Measurements from ENCODE around the gene TP53I3. TPM values are rescaled to one million over a fixed set of nuclear protein-coding genes. Genes with fewer than 3 reads are reported as not detected.
A peak's percentile ranks its signal among the peaks of the same experiment; 100 is the strongest.

TP53I3 gene, protein sequence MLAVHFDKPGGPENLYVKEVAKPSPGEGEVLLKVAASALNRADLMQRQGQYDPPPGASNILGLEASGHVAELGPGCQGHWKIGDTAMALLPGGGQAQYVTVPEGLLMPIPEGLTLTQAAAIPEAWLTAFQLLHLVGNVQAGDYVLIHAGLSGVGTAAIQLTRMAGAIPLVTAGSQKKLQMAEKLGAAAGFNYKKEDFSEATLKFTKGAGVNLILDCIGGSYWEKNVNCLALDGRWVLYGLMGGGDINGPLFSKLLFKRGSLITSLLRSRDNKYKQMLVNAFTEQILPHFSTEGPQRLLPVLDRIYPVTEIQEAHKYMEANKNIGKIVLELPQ
- total RNA-seq = 1 to 10 TPM; 2.5 to 2.7 TPM

DNA sequence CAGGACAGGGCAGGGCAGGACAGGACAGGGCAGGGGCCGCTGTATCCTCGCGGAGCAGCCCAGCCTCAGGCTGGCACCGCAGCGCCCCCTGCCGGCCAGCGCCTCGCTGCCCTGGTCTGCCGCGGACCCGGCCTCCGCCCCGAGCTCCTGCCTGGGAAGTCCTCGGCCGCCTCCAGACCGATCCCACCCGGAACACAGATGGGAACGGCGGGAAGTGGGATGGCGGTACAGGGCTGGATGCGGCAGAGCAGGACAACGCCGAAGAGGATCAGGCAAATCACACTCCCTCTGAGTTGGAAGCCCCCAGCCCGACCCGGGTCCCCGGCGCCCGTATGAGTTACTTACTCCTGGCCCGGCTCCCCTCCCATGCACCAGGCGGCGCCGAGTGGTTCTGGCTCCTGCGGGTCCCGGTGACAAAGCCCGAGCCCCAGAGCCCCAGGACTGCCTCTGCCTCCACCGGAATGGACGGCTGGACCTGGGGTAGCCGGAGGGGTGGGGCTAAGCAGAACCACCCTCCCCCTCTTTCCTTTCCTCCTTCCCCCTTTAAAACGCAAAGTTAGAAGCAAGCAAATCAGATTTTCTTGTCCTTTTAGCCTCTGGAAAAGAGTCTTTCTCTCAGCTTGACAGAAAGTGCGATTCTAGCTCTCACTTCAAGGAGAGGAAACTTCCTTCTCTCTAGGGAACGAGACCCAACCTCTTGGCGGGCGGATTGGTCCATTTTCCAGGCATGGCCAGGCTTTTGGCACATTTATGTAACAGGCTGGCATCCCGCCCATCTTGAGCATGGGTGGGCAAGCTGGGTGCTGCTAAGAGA, at the start of gene TP53I3:
TP53I3 (minus strand) TSS at position 449 of the 814 bp plus-strand sequence. CDS start 508 bp downstream, outside the sequence.
- Mint-ChIP-seq H3K4me3 (peak within 1 kb of the TSS; percentile 82), H3K36me3 (ENCODE audit: low read depth) (peaks cover 6% of the 10 kb centered on the region), H3K4me1 (peaks cover 18% of the 10 kb centered on the region), H3K27ac (peak within 1 kb of the TSS; percentile 89), H3K27me3 (no peaks in the 10 kb centered on the region), H3K9me3 (no peaks in the 10 kb centered on the region)
- POLR2A ChIA-PET = interaction anchor here (1.1 kb wide), 1 partner anchor 158 kb away, joined by 6 read pairs; the partner anchor contains the start of gene ATAD2B
- CTCF ChIA-PET = interaction anchor here (0.5 to 2.6 kb wide), 26 partner anchors 8 to 990 kb away, joined by 3 to 20 read pairs (median 4); partner anchors contain the start of genes ATAD2B, PFN4, SF3B6 and UBXN2A
- DNase-seq = peak; percentile 77

DNA sequence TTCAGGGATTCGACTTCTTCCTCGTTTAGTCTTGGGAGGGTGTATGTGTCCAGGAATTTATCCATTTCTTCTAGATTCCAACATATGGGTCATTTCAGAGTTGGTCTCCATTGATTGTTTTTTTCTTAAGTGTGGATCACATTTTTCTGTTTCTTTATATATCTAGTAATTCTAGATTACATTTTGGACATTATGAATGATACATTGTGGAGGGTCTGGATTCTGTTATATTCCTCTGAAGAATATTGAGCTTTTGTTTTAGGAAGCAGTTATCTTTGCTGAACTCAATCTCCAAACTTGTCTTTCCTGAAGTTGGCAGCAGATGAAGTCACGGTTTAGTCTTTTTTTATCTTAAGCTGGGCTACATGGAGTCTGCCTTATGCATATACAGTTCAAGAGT, 47.9 kb upstream of the TP53I3 start:
- H3K9me3 Mint-ChIP-seq = peaks cover 6% of the 10 kb centered on the region
- H3K27ac Mint-ChIP-seq = no peak overlapping the region
- H3K4me3 Mint-ChIP-seq = no peak overlapping the region
- no peak for DNase-seq
- ChIA-PET CTCF (no interaction called here), POLR2A (no interaction called here)
- peaks cover 5% of the 10 kb centered on the region for H3K36me3 Mint-ChIP-seq (ENCODE audit: low read depth)
- no peaks in the 10 kb centered on the region for H3K27me3 Mint-ChIP-seq
- H3K4me1 Mint-ChIP-seq = peaks cover 9% of the 10 kb centered on the region

DNA sequence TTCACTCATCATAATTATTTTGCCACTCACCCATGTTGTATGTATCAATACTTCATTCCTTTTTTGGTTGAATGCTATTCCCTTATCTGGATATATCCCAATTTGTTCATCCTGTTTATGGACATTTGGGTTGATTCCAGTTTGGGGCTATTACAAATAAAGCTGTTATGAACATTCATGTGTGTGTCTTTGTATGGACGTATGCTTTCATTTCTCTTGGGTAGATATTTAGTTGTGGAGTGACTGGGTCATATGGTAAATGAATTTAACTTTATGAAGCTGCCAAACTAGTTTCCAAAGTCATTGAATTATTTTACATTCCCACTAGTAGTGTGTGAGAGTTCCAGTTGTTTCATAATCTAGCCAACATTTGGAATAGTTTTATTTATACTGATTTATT, 41.3 kb upstream of the TP53I3 start:
- POLR2A ChIA-PET = no interaction called here
- no peaks in the 10 kb centered on the region for H3K9me3 Mint-ChIP-seq
- no peak overlapping the region for H3K4me3 Mint-ChIP-seq
- H3K36me3 Mint-ChIP-seq (ENCODE audit: low read depth) = peaks cover 5% of the 10 kb centered on the region
- CTCF ChIA-PET = interaction anchor here (1.3 kb wide), 1 partner anchor 47 kb away, joined by 3 read pairs; no protein-coding TSS in a partner anchor
- no peak overlapping the region for H3K27ac Mint-ChIP-seq
- peaks cover 3% of the 10 kb centered on the region for H3K27me3 Mint-ChIP-seq
- no peak for DNase-seq
- peaks cover 26% of the 10 kb centered on the region for H3K4me1 Mint-ChIP-seq

DNA sequence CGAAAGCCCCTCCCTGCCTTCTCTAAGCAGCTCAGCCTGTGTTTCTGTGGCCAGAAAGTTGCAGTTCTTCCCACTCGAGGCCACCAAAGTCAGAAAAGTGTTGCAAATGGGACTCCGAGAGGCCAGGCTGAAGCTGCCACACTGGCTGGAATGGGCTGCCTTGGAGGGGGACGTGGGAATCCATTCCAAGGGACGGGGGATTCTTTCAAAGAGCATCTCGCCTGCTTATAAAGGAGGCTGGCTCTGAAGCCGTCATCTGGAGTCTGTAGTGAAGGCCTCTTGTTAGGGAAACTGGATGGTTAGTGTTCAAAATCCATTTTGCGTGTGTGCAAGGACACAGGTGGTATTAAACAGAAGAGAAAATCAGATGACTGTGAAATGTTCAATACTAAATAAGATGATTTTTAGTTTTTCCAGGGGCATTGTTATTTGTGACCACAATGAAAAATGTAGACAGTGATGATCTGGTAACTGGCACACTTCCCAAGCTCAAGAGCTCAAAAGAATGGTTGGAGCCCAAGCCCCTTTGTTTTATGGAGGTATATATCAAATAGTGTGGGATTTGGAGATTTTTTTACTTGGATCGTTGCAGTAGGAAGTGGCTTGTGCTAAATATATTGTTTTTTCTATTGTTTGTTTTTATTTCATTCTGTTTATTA, 39.4 kb upstream of the TP53I3 start:
- POLR2A ChIA-PET = no interaction called here

DNA sequence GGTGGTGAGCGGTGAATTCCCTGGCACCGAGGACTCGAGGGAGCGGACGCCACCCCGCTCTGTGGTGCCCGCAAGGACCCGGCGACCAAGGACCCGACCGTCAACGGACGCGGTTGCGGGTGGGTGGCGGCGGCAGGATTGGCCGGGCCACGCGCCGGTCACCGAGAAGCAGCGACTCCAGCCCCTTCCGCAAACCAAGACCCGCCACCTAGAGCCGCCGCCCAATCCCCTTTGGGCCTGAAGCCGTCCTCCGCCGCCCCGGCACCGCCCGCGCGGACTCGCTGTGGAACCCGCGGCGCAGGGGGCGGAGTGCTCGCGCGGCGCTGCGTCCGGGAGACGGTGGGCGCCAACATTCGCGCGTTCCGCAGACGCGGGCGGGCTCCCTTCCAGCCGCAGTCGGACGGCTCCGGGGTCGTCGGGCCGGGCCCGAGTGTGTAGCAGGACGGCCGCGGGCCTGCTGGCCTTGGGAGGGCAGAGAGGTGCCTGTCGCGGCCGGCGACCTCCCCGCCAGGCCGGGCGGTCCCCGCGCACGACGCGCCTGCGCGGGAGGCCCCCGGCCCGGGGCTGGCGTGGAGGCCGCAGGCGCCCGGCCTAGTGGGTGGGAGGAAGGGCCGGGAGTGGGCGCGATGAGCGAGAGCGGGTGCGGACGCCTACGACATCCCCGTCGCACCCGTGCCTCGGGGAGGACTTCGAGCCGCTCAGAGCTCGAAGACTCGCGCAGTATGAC, 38.7 kb upstream of the TP53I3 start, which contains the start of the genes FAM228B and PFN4:
FAM228B (plus strand) TSS at position 275 of the 727 bp plus-strand sequence. CDS start 893 bp downstream, outside the sequence.
PFN4 (minus strand) TSS at position 140 of the 727 bp plus-strand sequence. CDS start 799 bp downstream, outside the sequence.
- Mint-ChIP-seq H3K27ac (peak within 1 kb of the TSS; percentile 89), H3K36me3 (ENCODE audit: low read depth) (peaks cover 5% of the 10 kb centered on the region), H3K9me3 (no peaks in the 10 kb centered on the region), H3K4me3 (peak within 1 kb of the TSS; percentile 79), H3K4me1 (peaks cover 17% of the 10 kb centered on the region), H3K27me3 (peaks cover 3% of the 10 kb centered on the region)
- CTCF ChIA-PET = interaction anchor here (0.6 to 2.5 kb wide), 5 partner anchors 8 to 249 kb away, joined by 3 to 6 read pairs (median 4); partner anchors contain the start of gene TP53I3
- POLR2A ChIA-PET = no interaction called here
- peak; percentile 68 for DNase-seq

More for the DNA sequence above, 39.4 kb upstream of the TP53I3 start:
- peaks cover 5% of the 10 kb centered on the region for H3K36me3 Mint-ChIP-seq (ENCODE audit: low read depth)
- H3K4me3 Mint-ChIP-seq = peak overlapping the region; percentile 75
- peaks cover 20% of the 10 kb centered on the region for H3K4me1 Mint-ChIP-seq
- H3K9me3 Mint-ChIP-seq = no peaks in the 10 kb centered on the region
- peaks cover 3% of the 10 kb centered on the region for H3K27me3 Mint-ChIP-seq
- CTCF ChIA-PET = interaction anchor here (0.5 to 1.7 kb wide), 5 partner anchors 9 to 318 kb away, joined by 3 to 6 read pairs (median 3); no protein-coding TSS in a partner anchor
- DNase-seq = no peak
- peak overlapping the region; percentile 72 for H3K27ac Mint-ChIP-seq

DNA sequence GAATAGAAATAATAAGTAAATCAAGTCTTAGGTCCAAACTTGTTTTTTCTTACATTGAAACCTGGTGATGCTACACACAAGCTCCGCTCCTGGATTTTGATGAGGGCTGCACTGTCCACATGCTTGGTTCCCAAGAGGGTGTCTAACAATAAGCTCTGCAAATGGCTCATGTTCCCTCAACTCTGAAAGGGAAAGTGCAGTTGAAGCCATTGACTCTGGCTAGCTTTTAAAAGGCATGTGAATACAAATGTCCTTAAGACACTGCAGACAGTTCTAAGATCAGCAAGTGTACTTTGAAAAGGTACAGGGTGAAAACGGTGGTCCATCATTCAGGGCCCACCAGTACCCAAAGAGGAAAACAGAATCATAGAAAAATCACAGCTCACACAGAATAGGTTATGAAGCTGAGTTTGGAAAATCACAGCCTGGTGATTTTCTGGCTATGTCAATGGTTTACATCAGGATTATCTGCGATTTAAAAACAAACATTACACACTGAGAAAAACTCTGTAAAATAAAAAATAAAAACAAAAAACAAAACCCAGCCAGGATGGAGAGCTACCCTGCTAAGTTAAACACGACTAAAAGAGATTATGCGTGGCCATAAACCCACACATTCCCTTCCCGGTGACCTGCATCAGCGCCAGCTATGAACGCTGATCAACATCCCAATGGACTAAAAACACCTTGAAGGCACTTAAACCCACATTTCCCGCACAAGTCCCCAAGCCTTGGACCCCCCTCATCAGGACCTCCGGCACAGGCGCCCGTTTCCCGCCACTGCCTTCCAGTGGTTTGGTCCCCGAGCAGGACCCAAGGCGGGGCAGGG, 37.9 kb upstream of the TP53I3 start:
- H3K4me1 Mint-ChIP-seq = peaks cover 17% of the 10 kb centered on the region
- H3K4me3 Mint-ChIP-seq = peak overlapping the region; percentile 79
- H3K27ac Mint-ChIP-seq = peak overlapping the region; percentile 89
- H3K9me3 Mint-ChIP-seq = no peaks in the 10 kb centered on the region
- POLR2A ChIA-PET = no interaction called here
- peaks cover 3% of the 10 kb centered on the region for H3K27me3 Mint-ChIP-seq
- CTCF ChIA-PET = interaction anchor here (0.7 to 2.5 kb wide), 4 partner anchors 10 to 39 kb away, joined by 3 to 6 read pairs (median 4); partner anchors contain the start of gene TP53I3
- no peak for DNase-seq
- peaks cover 3% of the 10 kb centered on the region for H3K36me3 Mint-ChIP-seq (ENCODE audit: low read depth)

DNA sequence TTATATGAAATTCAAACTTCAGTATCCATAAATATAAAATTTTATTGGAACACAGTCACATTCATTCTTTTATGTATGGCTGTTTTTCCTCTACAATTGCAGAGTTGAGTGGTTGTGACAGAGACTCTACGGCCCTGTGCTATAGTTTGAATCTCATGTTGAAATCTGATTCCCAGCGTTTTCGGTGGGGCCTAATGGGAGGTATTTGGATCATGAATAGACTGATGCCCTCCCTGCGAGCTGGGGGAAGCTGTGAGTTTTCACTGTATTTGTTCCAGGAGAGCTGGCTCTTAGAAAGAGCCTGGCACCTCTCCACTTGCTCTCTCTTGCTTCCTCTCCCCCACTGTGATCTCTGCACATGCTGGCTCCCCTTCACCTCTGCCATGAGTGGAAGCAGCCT, 36.8 kb upstream of the TP53I3 start:
- ChIA-PET CTCF (interaction anchor here (0.6 to 2.5 kb wide), 3 partner anchors 14 to 929 kb away, joined by 3 to 6 read pairs (median 4); partner anchors contain the start of gene TP53I3), POLR2A (no interaction called here)
- no peak for DNase-seq
- Mint-ChIP-seq H3K4me1 (peaks cover 17% of the 10 kb centered on the region), H3K27me3 (peaks cover 3% of the 10 kb centered on the region), H3K36me3 (ENCODE audit: low read depth) (peaks cover 3% of the 10 kb centered on the region), H3K9me3 (no peaks in the 10 kb centered on the region), H3K4me3 (no peak overlapping the region), H3K27ac (no peak overlapping the region)

DNA sequence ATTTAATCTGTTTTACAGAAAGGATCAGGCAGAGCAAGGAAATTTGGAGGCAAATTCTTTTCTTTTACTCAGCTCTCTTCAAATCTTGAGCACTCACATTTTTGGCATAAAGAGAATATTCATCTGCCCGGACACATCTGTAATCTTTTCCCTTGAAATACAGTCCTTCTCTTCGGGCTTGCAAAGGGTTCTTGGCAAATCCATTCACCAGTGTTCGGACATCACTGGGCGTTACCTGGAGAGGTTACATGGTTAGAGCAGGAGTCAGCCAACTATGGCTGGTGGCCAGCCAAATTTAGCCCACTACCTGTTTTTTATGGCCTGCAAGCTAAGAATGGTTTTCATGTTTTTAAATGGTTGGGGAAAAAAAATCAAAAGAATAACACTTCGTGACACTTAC, 36.4 kb upstream of the TP53I3 start:
- no peak overlapping the region for H3K4me3 Mint-ChIP-seq
- no peak overlapping the region for H3K27ac Mint-ChIP-seq
- H3K27me3 Mint-ChIP-seq = peaks cover 3% of the 10 kb centered on the region
- POLR2A ChIA-PET = no interaction called here
- DNase-seq = no peak
- CTCF ChIA-PET = interaction anchor here (0.6 to 2.5 kb wide), 2 partner anchors 37 to 929 kb away, joined by 3 to 6 read pairs; partner anchors contain the start of gene TP53I3
- no peaks in the 10 kb centered on the region for H3K9me3 Mint-ChIP-seq
- H3K36me3 Mint-ChIP-seq (ENCODE audit: low read depth) = peaks cover 3% of the 10 kb centered on the region
- peaks cover 17% of the 10 kb centered on the region for H3K4me1 Mint-ChIP-seq

DNA sequence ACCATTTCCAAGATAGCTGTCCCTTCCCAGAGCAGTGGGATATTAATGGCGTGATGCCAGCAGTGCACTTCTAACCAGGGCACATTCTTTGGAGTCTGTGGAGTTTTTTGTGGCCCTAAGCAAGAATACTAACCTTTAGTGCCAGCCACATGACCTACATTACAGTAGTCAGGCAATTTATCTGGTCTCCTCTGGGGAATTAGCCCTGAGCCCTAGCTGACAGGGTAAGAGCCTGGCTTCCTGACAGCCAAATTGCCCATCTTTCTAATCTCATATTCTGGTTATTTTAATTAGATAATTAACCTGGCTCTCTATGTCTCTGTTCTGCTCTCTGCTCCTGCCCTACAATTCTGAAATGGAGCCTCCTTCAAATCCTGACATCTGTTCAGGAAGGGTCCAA, 33.3 kb upstream of the TP53I3 start:
- H3K36me3 Mint-ChIP-seq (ENCODE audit: low read depth) = no peaks in the 10 kb centered on the region
- no peaks in the 10 kb centered on the region for H3K27me3 Mint-ChIP-seq
- no peak for DNase-seq
- H3K9me3 Mint-ChIP-seq = no peaks in the 10 kb centered on the region
- H3K27ac Mint-ChIP-seq = no peak overlapping the region
- peaks cover 6% of the 10 kb centered on the region for H3K4me1 Mint-ChIP-seq
- CTCF ChIA-PET = interaction anchor here (1.6 kb wide), 1 partner anchor 34 kb away, joined by 4 read pairs; no protein-coding TSS in a partner anchor
- POLR2A ChIA-PET = no interaction called here
- no peak overlapping the region for H3K4me3 Mint-ChIP-seq

DNA sequence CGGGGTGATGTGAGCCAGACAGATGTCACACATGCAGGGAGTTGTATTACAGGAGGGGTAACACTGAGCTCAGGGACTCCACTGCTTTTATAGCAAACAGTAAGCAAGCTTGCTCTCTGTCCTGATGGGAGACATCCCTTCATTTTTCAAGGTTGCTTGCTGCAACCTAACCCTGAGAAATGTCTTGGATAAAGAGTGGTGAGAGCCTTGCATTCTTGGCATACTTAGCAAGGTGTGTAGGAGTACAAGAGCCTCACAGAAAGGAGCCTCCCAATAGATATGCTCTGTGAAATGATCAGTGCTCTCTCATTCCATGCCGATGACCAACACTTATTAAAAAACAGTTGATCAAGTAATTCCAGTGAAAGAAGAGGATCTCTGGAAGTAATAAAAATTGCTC, 30.4 kb upstream of the TP53I3 start:
- Mint-ChIP-seq H3K36me3 (ENCODE audit: low read depth) (no peaks in the 10 kb centered on the region), H3K27ac (no peak overlapping the region), H3K4me1 (no peaks in the 10 kb centered on the region), H3K9me3 (no peaks in the 10 kb centered on the region), H3K4me3 (no peak overlapping the region), H3K27me3 (no peaks in the 10 kb centered on the region)
- no peak for DNase-seq
- POLR2A ChIA-PET = no interaction called here
- CTCF ChIA-PET = interaction anchor here (1.0 to 1.4 kb wide), 3 partner anchors 8 to 280 kb away, joined by 3 to 5 read pairs (median 3); partner anchors contain the start of gene FAM228B

DNA sequence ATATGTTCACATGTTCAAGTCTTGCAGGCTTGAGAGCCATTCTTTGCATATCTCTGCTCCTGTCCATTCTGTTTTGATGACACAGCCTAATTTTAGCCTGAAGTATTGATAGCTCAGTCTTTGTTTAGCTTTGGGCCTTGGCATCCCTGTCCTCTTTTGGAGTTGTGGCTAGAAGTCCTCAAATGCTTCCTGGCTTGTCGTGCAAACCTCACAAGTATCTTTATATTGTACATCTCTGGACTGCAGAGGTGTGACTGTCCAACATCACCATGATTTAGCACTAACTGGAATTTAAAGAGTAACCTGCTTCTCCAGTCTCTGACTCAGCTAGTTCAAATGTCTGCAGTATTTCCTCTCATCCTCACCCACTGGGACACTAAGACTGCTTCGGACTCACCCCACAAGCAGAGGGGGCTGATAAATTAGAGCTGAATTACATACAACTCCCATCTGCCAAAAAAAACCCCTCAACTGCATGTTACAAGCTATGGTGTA, 26.8 kb upstream of the TP53I3 start:
- DNase-seq = no peak
- CTCF ChIA-PET = no interaction called here
- H3K9me3 Mint-ChIP-seq = peaks cover 22% of the 10 kb centered on the region
- H3K4me1 Mint-ChIP-seq = no peaks in the 10 kb centered on the region
- no peaks in the 10 kb centered on the region for H3K36me3 Mint-ChIP-seq (ENCODE audit: low read depth)
- H3K27me3 Mint-ChIP-seq = peaks cover 3% of the 10 kb centered on the region
- POLR2A ChIA-PET = no interaction called here
- no peak overlapping the region for H3K27ac Mint-ChIP-seq
- no peak overlapping the region for H3K4me3 Mint-ChIP-seq
